Mesodermal cell (in vitro differentiated cells): ENCODE results near the gene FAT1.

Source experiments
- H3K27ac ChIP-seq: 2 replicates; pipeline ENCODE4 v1.7.0; 2013; ENCODE audit warnings: mild to moderate bottlenecking, low read depth, low read length, moderate library complexity; ENCODE audit not compliant: severe bottlenecking
- H3K36me3 ChIP-seq: 2 replicates; pipeline ENCODE4 v1.7.1; 2013; ENCODE audit warnings: mild to moderate bottlenecking, low read length, moderate library complexity; ENCODE audit not compliant: control insufficient read depth, insufficient read depth
- H3K4me1 ChIP-seq: one replicate; pipeline ENCODE4 v1.7.1; 2013; ENCODE audit warnings: mild to moderate bottlenecking, low read length; ENCODE audit not compliant: insufficient read depth, control insufficient read depth, poor library complexity, severe bottlenecking
- H3K4me3 ChIP-seq: 2 replicates; pipeline ENCODE4 v1.7.0; 2013; ENCODE audit warnings: low read length, control low read depth, mild to moderate bottlenecking; ENCODE audit not compliant: insufficient read depth, poor library complexity, severe bottlenecking; ENCODE audit errors: extremely low read depth
- H3K9me3 ChIP-seq: 2 replicates; pipeline ENCODE4 v1.7.1; 2013; ENCODE audit warnings: mild to moderate bottlenecking, low read length, moderate library complexity; ENCODE audit not compliant: control insufficient read depth
- WGBS, 2 experiments: methylation state at CpG; one replicate each; pipeline ENCODE4 v1.1.5; 2013; ENCODE audit warnings: missing lambda C conversion rate in 2 of 2; ENCODE audit not compliant: insufficient coverage in 2 of 2; 5-methylcytosine and 5-hydroxymethylcytosine counted together

Gene FAT1

GRCh38 chr4:186554539-186554913 lies 169.1 kb downstream of the FAT1 start:
- 20 to 32% methylated on average over 7 to 11 of the region's 12 CpGs for WGBS, 2 experiments
- no peaks in the 10 kb centered on the region for H3K36me3 ChIP-seq
- peaks cover 5% of the 10 kb centered on the region for H3K4me1 ChIP-seq

GRCh38 chr4:186553717-186554116 lies 169.9 kb downstream of the FAT1 start:
- WGBS, 2 experiments, result 74 to 78% methylated on average over 10 to 12 of the region's 13 CpGs
- Histone ChIP-seq H3K4me1 (peaks cover 5% of the 10 kb centered on the region), H3K27ac (no peak overlapping the region), H3K9me3 (no peaks in the 10 kb centered on the region), H3K36me3 (no peaks in the 10 kb centered on the region), H3K4me3 (no peak overlapping the region)

More at GRCh38 chr4:186554539-186554913, 169.1 kb downstream of the FAT1 start:
- peak overlapping the region; percentile 38 for H3K4me3 ChIP-seq
- H3K9me3 ChIP-seq, result no peaks in the 10 kb centered on the region
- no peak overlapping the region for H3K27ac ChIP-seq

- no peaks in the 10 kb centered on the region for H3K36me3 ChIP-seq
- no peak overlapping the region for H3K27ac ChIP-seq
- H3K9me3 ChIP-seq, result no peaks in the 10 kb centered on the region
- WGBS, 2 experiments, result no CpG with 5 or more reads among the region's 2 CpGs
- no peaks in the 10 kb centered on the region for H3K4me1 ChIP-seq
- H3K4me3 ChIP-seq, result no peak overlapping the region
These were observed 171.8 kb downstream of the FAT1 start for GRCh38 chr4:186551849-186552248.

- Histone ChIP-seq H3K4me3 (no peak overlapping the region), H3K9me3 (no peaks in the 10 kb centered on the region), H3K36me3 (no peaks in the 10 kb centered on the region), H3K4me1 (no peaks in the 10 kb centered on the region), H3K27ac (no peak overlapping the region)
- WGBS, 2 experiments, result 89 to 94% methylated on average over 5 to 6 of the region's 7 CpGs
These were observed 178.2 kb downstream of the FAT1 start for GRCh38 chr4:186545436-186545835.

- no peaks in the 10 kb centered on the region for H3K9me3 ChIP-seq
- no peaks in the 10 kb centered on the region for H3K36me3 ChIP-seq
- WGBS, 2 experiments, result 100% methylated on average over 2 of the region's 2 CpGs
- H3K27ac ChIP-seq, result no peak overlapping the region
- no peaks in the 10 kb centered on the region for H3K4me1 ChIP-seq
- no peak overlapping the region for H3K4me3 ChIP-seq
These were observed 180.4 kb downstream of the FAT1 start for GRCh38 chr4:186543206-186543605.

- 82 to 89% methylated on average over 3 to 4 of the region's 4 CpGs for WGBS, 2 experiments
- H3K4me1 ChIP-seq, result no peaks in the 10 kb centered on the region
- H3K27ac ChIP-seq, result no peak overlapping the region
- H3K4me3 ChIP-seq, result no peak overlapping the region
- no peaks in the 10 kb centered on the region for H3K9me3 ChIP-seq
- no peaks in the 10 kb centered on the region for H3K36me3 ChIP-seq
These were observed 181.9 kb downstream of the FAT1 start for GRCh38 chr4:186541801-186542200.

GRCh38 chr4:186537843-186538521 lies 185.7 kb downstream of the FAT1 start:
- Histone ChIP-seq H3K4me3 (no peak overlapping the region), H3K9me3 (no peaks in the 10 kb centered on the region), H3K4me1 (no peaks in the 10 kb centered on the region), H3K27ac (no peak overlapping the region), H3K36me3 (no peaks in the 10 kb centered on the region)
- WGBS, 2 experiments, result 80 to 88% methylated on average over 17 to 19 of the region's 19 CpGs
